Measurements from ENCODE around the gene SH2D1B.

GRCh38 chr1:162381383-162381782 is 30.6 kb downstream of the SH2D1B start, which contains the start of gene C1orf226:
- TF ChIP-seq CTCF (conservative IDR thresholded peaks at IDR 0.05; ENCODE audit: low read depth, low read length) (no peak), EZH2phosphoT487 (IDR thresholded peaks at IDR 0.05; ENCODE audit: borderline replicate concordance, low read length) (no peak)
